ENCODE results near the gene SPEF2.

SPEF2 gene

GRCh38 chr5:35681911-35682310 lies 64.2 kb downstream of the SPEF2 start:
- TF ChIP-seq CTCF (IDR thresholded peaks at IDR 0.05; ENCODE audit: insufficient read depth, low read length, missing control alignments): no peak
- DNase-seq (ENCODE audit: low read depth, low spot score): no peak

GRCh38 chr5:35683466-35683865 lies 65.8 kb downstream of the SPEF2 start:
- no peak for DNase-seq (ENCODE audit: low read depth, low spot score)
- no peak for TF ChIP-seq CTCF (IDR thresholded peaks at IDR 0.05; ENCODE audit: insufficient read depth, low read length, missing control alignments)
- ChIA-PET CTCF (interaction anchor here (1.3 kb wide), 1 partner anchor 242 kb away, joined by 3 read pairs; no protein-coding TSS in a partner anchor), POLR2A (no interaction called here)
- no peak overlapping the region for H3K4me3 ChIP-seq (ENCODE audit: low read depth, low read length)

More at GRCh38 chr5:35681911-35682310, 64.2 kb downstream of the SPEF2 start:
- CTCF ChIA-PET: interaction anchor here (1.9 kb wide), 1 partner anchor 243 kb away, joined by 6 read pairs; no protein-coding TSS in a partner anchor
- POLR2A ChIA-PET: no interaction called here
- no peak overlapping the region for H3K4me3 ChIP-seq (ENCODE audit: low read depth, low read length)

DNA sequence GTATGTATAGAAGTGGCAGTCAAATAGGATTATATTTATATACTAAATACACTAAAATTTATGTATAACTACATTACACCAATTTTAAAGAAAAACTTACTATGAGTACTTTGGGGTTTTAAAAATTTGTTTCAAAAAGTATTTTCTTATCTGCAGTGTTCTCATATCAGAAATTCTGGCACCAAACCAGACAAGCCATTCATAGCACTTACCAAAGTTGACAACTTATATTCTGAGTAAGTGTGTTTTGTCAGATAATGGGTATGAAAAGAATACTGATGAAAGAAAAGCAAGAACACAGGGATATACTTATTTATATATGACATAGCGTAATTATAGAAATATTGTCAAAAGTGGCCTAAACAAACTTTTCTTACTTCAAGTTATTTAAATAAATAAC lies 67.5 kb downstream of the SPEF2 start:
- TF ChIP-seq CTCF (IDR thresholded peaks at IDR 0.05; ENCODE audit: insufficient read depth, low read length, missing control alignments): no peak
- DNase-seq (ENCODE audit: low read depth, low spot score): no peak
- ChIA-PET POLR2A (no interaction called here), CTCF (no interaction called here)
- H3K4me3 ChIP-seq (ENCODE audit: low read depth, low read length): no peak overlapping the region

- TF ChIP-seq CTCF (IDR thresholded peaks at IDR 0.05; ENCODE audit: insufficient read depth, low read length, missing control alignments): no peak
- CTCF ChIA-PET: no interaction called here
- no peak overlapping the region for H3K4me3 ChIP-seq (ENCODE audit: low read depth, low read length)
- DNase-seq (ENCODE audit: low read depth, low spot score): no peak
- POLR2A ChIA-PET: no interaction called here
Observed at GRCh38 chr5:35687961-35688360, 70.3 kb downstream of the SPEF2 start.

GRCh38 chr5:35694481-35694880 lies 76.8 kb downstream of the SPEF2 start:
- DNase-seq (ENCODE audit: low read depth, low spot score): no peak
- POLR2A ChIA-PET: no interaction called here
- CTCF ChIA-PET: no interaction called here
- no peak for TF ChIP-seq CTCF (IDR thresholded peaks at IDR 0.05; ENCODE audit: insufficient read depth, low read length, missing control alignments)
- no peak overlapping the region for H3K4me3 ChIP-seq (ENCODE audit: low read depth, low read length)

DNA sequence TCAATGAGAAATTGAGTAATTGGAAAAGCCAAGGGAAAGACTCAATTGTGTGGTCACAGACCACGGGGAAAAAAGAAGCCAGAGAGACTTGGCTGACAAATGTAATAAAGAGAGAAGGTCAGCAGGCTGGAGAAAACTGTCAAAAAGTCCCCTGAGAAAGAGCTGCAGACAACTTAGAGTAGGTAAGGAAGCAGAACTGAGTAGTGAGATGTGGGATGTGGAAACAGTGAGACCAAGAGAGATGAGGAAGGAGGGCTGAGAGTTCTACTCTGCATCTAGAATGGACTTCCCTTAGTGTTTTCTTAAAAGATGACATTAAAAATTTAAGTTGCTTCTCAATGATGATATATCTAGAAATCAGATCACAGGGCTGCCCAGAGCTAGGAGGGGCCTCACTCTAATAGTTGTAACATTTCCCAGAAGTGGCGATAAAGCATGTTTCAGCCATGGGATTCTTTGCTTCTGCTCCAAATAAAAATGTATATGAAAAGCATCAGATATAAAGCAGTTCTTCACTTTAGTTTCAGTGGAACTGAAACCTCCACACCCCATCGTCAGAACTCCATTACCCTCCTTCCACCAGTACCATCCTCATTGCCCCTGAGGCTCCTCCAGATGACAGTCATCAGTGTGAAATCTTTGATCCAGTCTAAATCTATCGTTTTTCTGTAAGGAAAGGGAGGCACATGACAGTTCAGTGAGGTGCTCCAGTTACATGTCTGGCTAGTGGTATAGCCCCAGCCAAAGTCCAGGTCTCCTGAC lies 80.6 kb downstream of the SPEF2 start:
- DNase-seq (ENCODE audit: low read depth, low spot score): no peak
- no peak for TF ChIP-seq CTCF (IDR thresholded peaks at IDR 0.05; ENCODE audit: insufficient read depth, low read length, missing control alignments)
- no peak overlapping the region for H3K4me3 ChIP-seq (ENCODE audit: low read depth, low read length)
- ChIA-PET CTCF (interaction anchor here (1.3 to 1.6 kb wide), 2 partner anchors 47 to 80 kb away, joined by 3 to 4 read pairs; no protein-coding TSS in a partner anchor), POLR2A (no interaction called here)
